Smooth muscle cell of the umbilical artery (primary cell): ENCODE results near the gene VPS41. TPM values are rescaled to one million over a fixed set of nuclear protein-coding genes. Genes with fewer than 3 reads are reported as not detected.

Experiments
- total RNA-seq: library from RNA; depleted of rRNA; stranded (reverse); fragments of >200 nt; gene quantifications from 2 replicates; pipeline ENCODE4 v1.2.3, GENCODE V29; 2014

VPS41 gene
- 82.8 and 108 TPM in 2 replicates for total RNA-seq

DNA sequence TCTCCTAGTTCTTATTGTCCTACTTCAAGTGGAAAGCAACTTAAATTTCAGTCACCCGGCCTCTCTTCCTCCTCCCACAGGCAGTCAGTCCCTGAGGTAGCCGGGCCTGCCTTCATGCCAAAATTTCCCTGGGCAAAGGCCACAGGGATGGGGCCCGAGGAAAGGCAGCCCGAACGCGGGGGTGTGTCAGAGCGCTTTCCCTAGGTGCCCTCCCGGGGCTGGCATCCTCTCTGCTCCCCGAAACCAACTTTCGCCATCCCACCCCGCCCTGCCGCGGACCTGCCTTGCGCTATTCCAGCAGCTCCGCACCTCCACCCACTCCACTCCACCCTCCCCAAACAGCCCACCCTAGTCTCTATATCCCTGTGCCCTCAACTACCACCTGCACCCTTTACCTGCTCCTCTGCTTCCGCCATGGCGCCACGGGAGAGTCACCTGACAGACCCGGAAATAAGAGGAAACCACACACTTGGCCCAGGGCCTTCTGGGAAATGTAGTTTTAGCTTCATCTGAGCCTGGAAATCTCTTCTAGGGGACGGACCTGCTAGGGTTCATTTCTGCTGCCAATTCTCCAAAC is at the start of gene VPS41:
Gene VPS41 (minus strand): TSS at position 433 of the 577 bp plus-strand sequence. CDS start 17 bp downstream, at position 416.

Other genes starting within 250 kb of the VPS41 start
- not detected in 2 replicates for gene POU6F2, start 68.7 kb upstream of the VPS41 start, total RNA-seq